PC-3 (cell line): ENCODE measurements around the gene CCDC87. TPM values are rescaled to one million over a fixed set of nuclear protein-coding genes. Genes with fewer than 3 reads are reported as not detected.
"Not testable (repeated sequence)": the region's sequence is repeated elsewhere in the genome, so short reads cannot be mapped to it uniquely, and the experiment has no call there.

Experiments
- ATAC-seq: fragments of 200-7000 bp; cut with Tn5 transposase; 2 replicates; pipeline ENCODE4 v1.9.1; 2020; ENCODE audit warnings: mild to moderate bottlenecking, moderate library complexity
- BruUV-seq: library from RNA; stranded (reverse); fragments of 400-500 nt; replicated peaks from 2 replicates; lab custom pipeline; 2021; lab: Mats Ljungman, UMichigan
- CTCF ChIA-PET: fragments of 300-600 bp; sonication (Branson Sonifier 250); formaldehyde crosslinking; loops from one replicate; lab custom pipeline; 2022; ENCODE audit warnings: antibody characterized with exemption; lab: Charles Lee
- POLR2A ChIA-PET: fragments of 300-600 bp; sonication (Branson Sonifier 250); formaldehyde crosslinking; loops from one replicate; lab custom pipeline; 2022; ENCODE audit warnings: antibody characterized with exemption; ENCODE audit not compliant: unreplicated experiment; lab: Charles Lee
- DNase-seq: peaks from one replicate; pipeline ENCODE4 v3.0.0-alpha.2; 2015
- H2AFZ ChIP-seq: fragments of 300-600 bp; sonication (generic); 2 replicates; pipeline ENCODE4 v1.6.0; 2016; ENCODE audit warnings: antibody characterized with exemption, low read length
- H3F3A ChIP-seq: fragments of 300-600 bp; sonication (generic); one replicate; pipeline ENCODE4 v1.6.0; 2017; ENCODE audit warnings: antibody characterized with exemption, low read length, control low read depth, mild to moderate bottlenecking; ENCODE audit not compliant: unreplicated experiment
- H3K27ac ChIP-seq: fragments of 300-600 bp; sonication (generic); 2 replicates; pipeline ENCODE4 v1.5.1; 2016; ENCODE audit warnings: mild to moderate bottlenecking, low read length
- H3K27me3 ChIP-seq: fragments of 300-600 bp; sonication (generic); 2 replicates; pipeline ENCODE4 v1.6.1; 2016; ENCODE audit warnings: low read length, mixed read lengths
- H3K36me3 ChIP-seq: fragments of 300-600 bp; sonication (generic); 2 replicates; pipeline ENCODE4 v1.6.1; 2016; ENCODE audit warnings: low read depth, mixed run types, low read length, mixed read lengths
- H3K4me1 ChIP-seq: fragments of 300-600 bp; sonication (generic); 2 replicates; pipeline ENCODE4 v1.5.1; 2016; ENCODE audit warnings: low read length; ENCODE audit not compliant: insufficient read depth
- H3K4me2 ChIP-seq: fragments of 300-600 bp; sonication (generic); 2 replicates; pipeline ENCODE4 v1.6.0; 2016; ENCODE audit warnings: low read length
- H3K4me3 ChIP-seq: fragments of 300-600 bp; sonication (generic); 2 replicates; pipeline ENCODE4 v1.5.1; 2016; ENCODE audit warnings: mild to moderate bottlenecking, low read length, mixed read lengths
- H3K79me2 ChIP-seq: fragments of 300-600 bp; sonication (generic); 2 replicates; pipeline ENCODE4 v1.6.1; 2017; ENCODE audit warnings: low read length, mixed read lengths
- H3K9ac ChIP-seq: fragments of 300-600 bp; sonication (generic); 2 replicates; pipeline ENCODE4 v1.6.0; 2016; ENCODE audit warnings: mild to moderate bottlenecking, low read length
- H3K9me2 ChIP-seq: fragments of 300-600 bp; sonication (generic); replicated peaks from 2 replicates; pipeline ENCODE4 v1.6.1; 2016; ENCODE audit warnings: mixed run types, low read length, mixed read lengths
- H3K9me3 ChIP-seq: fragments of 300-600 bp; sonication (generic); 2 replicates; pipeline ENCODE4 v1.6.1; 2016; ENCODE audit warnings: low read length, mixed read lengths
- H4K20me1 ChIP-seq: fragments of 300-600 bp; sonication (generic); 2 replicates; pipeline ENCODE4 v1.6.1; 2016; ENCODE audit warnings: low read length, mixed read lengths
- EZH2 ChIP-seq: fragments of 300-600 bp; sonication (generic); IDR thresholded peaks from one replicate; pipeline ENCODE4 v1.6.1; 2017; ENCODE audit warnings: antibody characterized with exemption, mild to moderate bottlenecking, low read length; ENCODE audit not compliant: unreplicated experiment
- EZH2phosphoT487 ChIP-seq: fragments of 300-600 bp; sonication (generic); IDR thresholded peaks from 2 replicates; pipeline ENCODE4 v1.6.1; 2018; ENCODE audit warnings: mild to moderate bottlenecking, antibody characterized with exemption, low read length, borderline replicate concordance
- intact Hi-C: fragments of 100-400 bp; cut with micrococcal nuclease; formaldehyde crosslinking; loops from 2 replicates; pipeline ENCODE4 v1.9.0; 2023
- total RNA-seq: library from RNA; depleted of rRNA; stranded (reverse); fragments of >200 nt; gene quantifications from 2 replicates; pipeline ENCODE4 v1.2.3, GENCODE V29; 2014
- TF ChIP-seq, protein P1 (sequence below): fragments of 300-600 bp; sonication (generic); conservative IDR thresholded peaks from 2 replicates; pipeline ENCODE4 v1.5.1; 2017; ENCODE audit warnings: antibody characterized with exemption, low read depth, mild to moderate bottlenecking, low read length

Gene CCDC87
- total RNA-seq, 1 experiment from 2014 or later = 0.69 TPM

GRCh38 chr11:66607126-66607834, 14.4 kb upstream of the CCDC87 start:
- POLR2A ChIA-PET = no interaction called here
- no peak overlapping the region for H3K9ac ChIP-seq
- DNase-seq (no peak), ATAC-seq (no peak)
- no peak overlapping the region for H3K27ac ChIP-seq
- H3K79me2 ChIP-seq = no peaks in the 10 kb centered on the region
- peaks cover 3% of the 10 kb centered on the region for H3K4me1 ChIP-seq
- BruUV-seq = no TSS peak
- intact Hi-C loops = no loop called here
- TF ChIP-seq EZH2phosphoT487 = no peak
- TF ChIP-seq, protein P1, sequence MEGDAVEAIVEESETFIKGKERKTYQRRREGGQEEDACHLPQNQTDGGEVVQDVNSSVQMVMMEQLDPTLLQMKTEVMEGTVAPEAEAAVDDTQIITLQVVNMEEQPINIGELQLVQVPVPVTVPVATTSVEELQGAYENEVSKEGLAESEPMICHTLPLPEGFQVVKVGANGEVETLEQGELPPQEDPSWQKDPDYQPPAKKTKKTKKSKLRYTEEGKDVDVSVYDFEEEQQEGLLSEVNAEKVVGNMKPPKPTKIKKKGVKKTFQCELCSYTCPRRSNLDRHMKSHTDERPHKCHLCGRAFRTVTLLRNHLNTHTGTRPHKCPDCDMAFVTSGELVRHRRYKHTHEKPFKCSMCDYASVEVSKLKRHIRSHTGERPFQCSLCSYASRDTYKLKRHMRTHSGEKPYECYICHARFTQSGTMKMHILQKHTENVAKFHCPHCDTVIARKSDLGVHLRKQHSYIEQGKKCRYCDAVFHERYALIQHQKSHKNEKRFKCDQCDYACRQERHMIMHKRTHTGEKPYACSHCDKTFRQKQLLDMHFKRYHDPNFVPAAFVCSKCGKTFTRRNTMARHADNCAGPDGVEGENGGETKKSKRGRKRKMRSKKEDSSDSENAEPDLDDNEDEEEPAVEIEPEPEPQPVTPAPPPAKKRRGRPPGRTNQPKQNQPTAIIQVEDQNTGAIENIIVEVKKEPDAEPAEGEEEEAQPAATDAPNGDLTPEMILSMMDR = no peak
- TF ChIP-seq EZH2 = no peak
- CTCF ChIA-PET = no interaction called here
- no peak overlapping the region for H2AFZ ChIP-seq
- H3K4me3 ChIP-seq = no peak overlapping the region
- no peaks in the 10 kb centered on the region for H3K9me2 ChIP-seq
- H3K36me3 ChIP-seq = no peaks in the 10 kb centered on the region
- H3F3A ChIP-seq = no peaks in the 10 kb centered on the region
- H3K4me2 ChIP-seq = no peak overlapping the region
- H3K27me3 ChIP-seq = no peaks in the 10 kb centered on the region
- H4K20me1 ChIP-seq = no peaks in the 10 kb centered on the region
- no peaks in the 10 kb centered on the region for H3K9me3 ChIP-seq

GRCh38 chr11:66606608-66607007, 13.7 kb upstream of the CCDC87 start:
- intact Hi-C loops, H2AFZ ChIP-seq, ATAC-seq, BruUV-seq, DNase-seq, H3F3A ChIP-seq, H3K4me1 ChIP-seq, H3K27ac ChIP-seq, H3K79me2 ChIP-seq, H3K9ac ChIP-seq, H3K4me3 ChIP-seq, POLR2A ChIA-PET, H3K4me2 ChIP-seq, H3K36me3 ChIP-seq, H3K27me3 ChIP-seq, H3K9me2 ChIP-seq, H3K9me3 ChIP-seq, H4K20me1 ChIP-seq, CTCF ChIA-PET: not testable (repeated sequence)

GRCh38 chr11:66604155-66604554, 11.3 kb upstream of the CCDC87 start:
- Histone ChIP-seq H3K9me2 (no peaks in the 10 kb centered on the region), H4K20me1 (no peaks in the 10 kb centered on the region), H3K27me3 (no peaks in the 10 kb centered on the region), H2AFZ (no peak overlapping the region), H3K9me3 (no peaks in the 10 kb centered on the region), H3K4me3 (no peak overlapping the region), H3K9ac (no peak overlapping the region), H3K79me2 (no peaks in the 10 kb centered on the region), H3F3A (no peaks in the 10 kb centered on the region), H3K36me3 (peaks cover 10% of the 10 kb centered on the region; the same call in 1 of the 2 replicates), H3K27ac (no peak overlapping the region), H3K4me1 (no peaks in the 10 kb centered on the region), H3K4me2 (no peak overlapping the region)
- CTCF ChIA-PET = no interaction called here
- intact Hi-C loops = no loop called here
- DNase-seq = no peak
- POLR2A ChIA-PET = no interaction called here
- ATAC-seq = no peak
- TF ChIP-seq EZH2 = no peak
- TF ChIP-seq EZH2phosphoT487 = no peak
- TF ChIP-seq, protein P1 = no peak
- no TSS peak for BruUV-seq
